ENCODE measurements around the gene CNOT10. TPM values are rescaled to one million over a fixed set of nuclear protein-coding genes. Genes with fewer than 3 reads are reported as not detected.
A peak's percentile ranks its signal among the peaks of the same experiment; 100 is the strongest.

The CNOT10 gene
- total RNA-seq, 1 donor from 2014 or later: 51.5 TPM

DNA sequence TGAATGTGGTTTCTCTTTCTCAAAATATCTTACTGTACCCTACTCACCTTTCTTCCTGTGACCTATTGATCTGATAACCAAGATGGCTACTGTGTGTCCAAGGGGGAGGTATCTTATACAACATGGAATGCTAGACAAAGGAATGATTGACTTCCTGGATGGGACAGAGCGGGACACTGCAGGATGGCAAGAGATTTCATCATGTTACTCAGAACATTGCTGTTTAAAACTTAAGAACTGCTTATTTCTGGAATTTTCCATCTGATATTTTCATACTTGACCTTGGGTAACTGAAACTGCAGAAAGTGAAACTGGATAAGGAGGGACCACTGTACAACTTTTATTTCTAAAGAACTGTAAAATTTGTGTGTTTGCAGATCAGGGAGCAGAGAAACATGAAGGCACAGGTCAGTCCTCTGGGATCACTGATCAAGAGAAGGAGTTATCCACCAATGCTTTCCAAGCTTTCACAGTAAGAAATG lies 18.5 kb downstream of the CNOT10 start:
- Mint-ChIP-seq H3K36me3 (ENCODE audit: low read depth) (peaks cover 29% of the 10 kb centered on the region), H3K9me3 (no peaks in the 10 kb centered on the region), H3K4me1 (ENCODE audit: low read depth) (peaks cover 35% of the 10 kb centered on the region), H3K4me3 (ENCODE audit: low read depth) (no peak overlapping the region), H3K27me3 (ENCODE audit: low read depth) (no peaks in the 10 kb centered on the region), H3K27ac (no peak overlapping the region)
- DNase-seq (ENCODE audit: low spot score): no peak
- intact Hi-C loops (cut with micrococcal nuclease): no loop called here

DNA sequence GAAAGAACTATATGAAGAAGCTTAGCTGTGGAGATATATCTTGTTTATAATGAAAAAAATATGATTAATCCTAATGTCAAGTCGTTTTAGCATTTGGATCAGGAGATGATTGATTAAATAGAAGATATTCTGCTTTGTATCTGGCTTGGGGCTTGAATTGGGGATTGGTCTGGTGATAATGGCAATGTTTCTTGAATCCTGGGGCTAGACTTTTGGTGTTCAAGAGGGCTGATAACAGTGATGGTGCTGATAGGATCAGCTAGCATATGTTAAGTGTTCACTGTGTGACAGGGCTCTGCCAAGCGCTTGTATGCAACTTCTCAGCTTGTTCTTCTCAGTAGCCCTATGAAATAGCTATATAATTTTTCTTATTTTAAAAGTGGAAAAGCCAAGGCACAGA lies 20.2 kb downstream of the CNOT10 start:
- Mint-ChIP-seq H3K9me3 (no peaks in the 10 kb centered on the region), H3K4me1 (ENCODE audit: low read depth) (peaks cover 36% of the 10 kb centered on the region), H3K36me3 (ENCODE audit: low read depth) (peaks cover 38% of the 10 kb centered on the region), H3K27ac (peak overlapping the region; percentile 55), H3K4me3 (ENCODE audit: low read depth) (no peak overlapping the region), H3K27me3 (ENCODE audit: low read depth) (no peaks in the 10 kb centered on the region)
- intact Hi-C loops (cut with micrococcal nuclease): no loop called here
- DNase-seq (ENCODE audit: low spot score): no peak

DNA sequence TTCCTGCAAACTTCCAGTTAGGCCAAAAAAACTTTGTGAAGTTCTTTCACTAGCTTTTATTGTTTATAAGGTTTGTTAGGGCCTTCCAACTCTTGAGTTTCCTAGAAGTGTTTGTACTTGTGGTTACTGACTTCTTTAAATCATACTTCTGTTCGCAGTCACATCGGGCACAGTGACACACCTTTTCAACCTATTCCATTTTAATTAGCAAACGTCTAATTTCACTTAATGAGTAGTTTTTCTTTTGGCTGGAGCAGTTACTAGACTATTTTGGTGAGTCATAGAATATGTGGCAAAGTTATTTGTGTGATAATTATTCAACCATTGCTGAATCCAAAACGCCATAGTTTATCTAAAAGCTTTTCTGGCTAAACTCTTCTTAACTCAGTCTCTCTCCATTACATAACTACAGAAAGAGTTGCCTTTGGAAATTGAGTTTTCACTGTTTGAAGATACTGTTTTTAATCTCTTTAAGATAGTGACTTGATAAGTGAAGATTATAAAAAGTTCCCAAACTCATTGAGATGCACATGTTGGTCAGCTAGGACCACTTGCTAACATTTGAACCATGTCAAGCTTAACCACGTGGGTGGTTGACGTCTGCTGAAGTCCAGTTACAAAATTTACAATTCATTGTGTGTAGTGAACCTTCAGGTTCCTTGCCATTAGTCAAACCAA lies 21.5 kb downstream of the CNOT10 start:
- DNase-seq (ENCODE audit: low spot score): no peak
- no peak overlapping the region for H3K27ac Mint-ChIP-seq
- no peaks in the 10 kb centered on the region for H3K9me3 Mint-ChIP-seq
- H3K36me3 Mint-ChIP-seq (ENCODE audit: low read depth): peaks cover 47% of the 10 kb centered on the region
- intact Hi-C loops (cut with micrococcal nuclease): no loop called here
- no peak overlapping the region for H3K4me3 Mint-ChIP-seq (ENCODE audit: low read depth)
- H3K4me1 Mint-ChIP-seq (ENCODE audit: low read depth): peaks cover 33% of the 10 kb centered on the region
- no peaks in the 10 kb centered on the region for H3K27me3 Mint-ChIP-seq (ENCODE audit: low read depth)

DNA sequence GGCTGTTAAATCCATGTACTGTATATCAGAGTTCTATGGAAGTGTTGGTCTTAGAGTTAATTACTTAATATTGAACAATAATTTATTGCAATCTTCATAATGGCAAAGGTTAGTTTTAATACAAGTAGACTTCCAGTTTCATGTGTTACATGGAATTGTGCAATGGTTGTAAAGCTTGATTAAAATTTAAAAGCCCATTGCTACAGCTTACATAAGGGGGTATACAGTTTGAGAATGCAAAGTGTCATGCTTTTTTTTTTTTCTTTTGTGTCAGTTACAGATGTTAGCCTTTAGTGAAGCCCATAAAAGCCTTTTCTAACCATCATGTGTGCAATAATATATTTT lies 22.0 kb downstream of the CNOT10 start:
- H3K4me3 Mint-ChIP-seq (ENCODE audit: low read depth): no peak overlapping the region
- H3K4me1 Mint-ChIP-seq (ENCODE audit: low read depth): peaks cover 31% of the 10 kb centered on the region
- H3K36me3 Mint-ChIP-seq (ENCODE audit: low read depth): peaks cover 50% of the 10 kb centered on the region
- intact Hi-C loops (cut with micrococcal nuclease): no loop called here
- DNase-seq (ENCODE audit: low spot score): no peak
- no peaks in the 10 kb centered on the region for H3K27me3 Mint-ChIP-seq (ENCODE audit: low read depth)
- no peak overlapping the region for H3K27ac Mint-ChIP-seq
- H3K9me3 Mint-ChIP-seq: no peaks in the 10 kb centered on the region

DNA sequence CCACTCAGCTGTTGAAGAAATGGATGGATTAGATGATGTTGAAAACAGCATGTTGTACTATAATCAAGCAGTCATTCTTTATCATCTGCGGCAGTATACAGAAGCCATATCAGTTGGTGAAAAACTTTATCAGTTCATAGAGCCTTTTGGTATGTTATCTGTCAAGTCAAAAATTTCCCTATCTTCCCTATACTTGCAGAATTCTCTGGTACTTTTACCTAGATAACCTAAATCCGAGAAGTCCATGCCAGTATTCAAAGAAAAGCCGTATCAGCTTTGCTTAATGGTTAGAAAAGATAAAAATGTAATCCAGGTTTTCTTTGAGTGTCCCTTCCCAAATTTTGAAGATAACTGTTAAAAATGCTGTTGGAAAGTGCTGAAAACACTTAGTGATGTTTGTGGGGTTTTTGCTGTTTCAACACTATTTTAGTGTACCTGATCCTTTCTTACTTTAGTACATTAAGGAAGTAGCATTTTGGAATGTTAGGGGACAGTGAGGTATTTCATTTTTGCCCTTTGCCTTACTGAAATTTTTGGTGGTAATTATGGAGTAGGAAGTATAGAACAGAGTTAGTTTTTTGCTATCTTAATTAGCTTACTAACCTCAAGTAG lies 23.8 kb downstream of the CNOT10 start:
- intact Hi-C loops (cut with micrococcal nuclease): no loop called here
- Mint-ChIP-seq H3K4me1 (ENCODE audit: low read depth) (peaks cover 24% of the 10 kb centered on the region), H3K9me3 (no peaks in the 10 kb centered on the region), H3K27me3 (ENCODE audit: low read depth) (no peaks in the 10 kb centered on the region), H3K4me3 (ENCODE audit: low read depth) (no peak overlapping the region), H3K36me3 (ENCODE audit: low read depth) (peaks cover 59% of the 10 kb centered on the region), H3K27ac (no peak overlapping the region)
- DNase-seq (ENCODE audit: low spot score): no peak

DNA sequence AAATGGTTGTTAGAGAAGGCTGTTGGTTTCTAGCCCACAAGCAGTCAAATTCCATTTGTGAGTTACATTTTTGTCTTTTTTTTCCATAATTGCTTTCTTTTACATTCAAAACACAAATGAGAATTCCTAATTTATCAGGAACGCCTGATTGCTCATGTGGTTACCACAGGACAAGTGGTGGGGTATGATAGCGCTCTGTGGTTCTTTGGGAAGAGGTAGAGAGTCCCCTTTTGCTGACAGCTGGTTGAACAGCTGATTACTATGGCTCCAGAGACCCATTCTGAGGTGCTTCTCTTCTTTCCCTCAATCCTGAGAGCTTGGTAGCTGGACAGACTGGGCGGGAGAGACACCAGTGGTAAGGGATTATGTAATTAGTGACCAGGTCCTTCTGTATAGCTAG lies 24.4 kb downstream of the CNOT10 start:
- no peaks in the 10 kb centered on the region for H3K9me3 Mint-ChIP-seq
- peaks cover 24% of the 10 kb centered on the region for H3K4me1 Mint-ChIP-seq (ENCODE audit: low read depth)
- H3K27me3 Mint-ChIP-seq (ENCODE audit: low read depth): no peaks in the 10 kb centered on the region
- H3K27ac Mint-ChIP-seq: no peak overlapping the region
- intact Hi-C loops (cut with micrococcal nuclease): no loop called here
- no peak overlapping the region for H3K4me3 Mint-ChIP-seq (ENCODE audit: low read depth)
- H3K36me3 Mint-ChIP-seq (ENCODE audit: low read depth): peaks cover 63% of the 10 kb centered on the region
- no peak for DNase-seq (ENCODE audit: low spot score)

DNA sequence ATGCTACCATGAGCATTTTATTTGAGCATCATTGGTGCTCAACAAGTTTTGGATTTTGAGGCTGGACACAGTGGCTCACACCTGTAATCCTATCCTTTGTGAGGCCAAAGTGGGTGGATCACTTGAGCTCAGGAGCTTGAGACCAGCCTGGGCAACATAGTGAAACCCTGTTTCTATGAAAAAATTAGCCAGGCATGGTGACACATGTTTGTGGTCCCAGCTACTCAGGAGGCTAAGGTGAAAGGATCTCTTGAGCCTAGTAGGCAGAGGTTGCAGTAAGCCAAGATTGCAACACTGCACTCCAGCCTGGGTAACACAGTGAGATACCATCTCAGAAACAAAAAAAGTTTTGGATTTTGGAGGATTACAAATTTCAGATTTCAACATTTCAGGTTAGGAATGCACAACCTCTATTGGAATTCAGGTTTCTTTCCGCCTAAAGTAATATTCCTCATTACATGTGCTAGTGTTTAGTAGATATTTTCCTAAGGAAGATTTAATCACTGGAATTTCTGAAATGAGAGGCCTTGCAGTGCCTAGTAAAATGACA lies 27.6 kb downstream of the CNOT10 start:
- Mint-ChIP-seq H3K9me3 (no peaks in the 10 kb centered on the region), H3K4me1 (ENCODE audit: low read depth) (peaks cover 6% of the 10 kb centered on the region), H3K36me3 (ENCODE audit: low read depth) (peaks cover 59% of the 10 kb centered on the region), H3K27me3 (ENCODE audit: low read depth) (no peaks in the 10 kb centered on the region), H3K27ac (no peak overlapping the region), H3K4me3 (ENCODE audit: low read depth) (no peak overlapping the region)
- DNase-seq (ENCODE audit: low spot score): no peak
- intact Hi-C loops (cut with micrococcal nuclease): no loop called here

DNA sequence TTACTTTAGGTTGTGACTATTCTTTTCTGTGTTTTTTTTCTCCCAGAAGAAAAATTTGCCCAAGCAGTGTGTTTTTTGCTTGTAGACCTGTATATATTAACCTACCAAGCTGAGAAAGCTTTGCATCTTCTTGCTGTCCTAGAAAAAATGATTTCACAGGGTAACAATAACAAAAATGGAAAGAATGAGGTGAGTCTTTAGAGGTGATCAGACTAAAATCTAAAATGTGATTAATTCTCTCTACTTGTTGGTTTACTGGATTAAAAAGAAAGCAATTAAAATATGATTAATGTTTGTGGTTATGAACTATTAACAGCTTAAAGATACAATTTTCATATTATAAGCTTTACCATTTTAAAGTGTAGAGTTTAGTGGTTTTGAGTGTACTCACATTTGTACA lies 28.2 kb downstream of the CNOT10 start:
- intact Hi-C loops (cut with micrococcal nuclease): no loop called here
- Mint-ChIP-seq H3K4me3 (ENCODE audit: low read depth) (no peak overlapping the region), H3K27ac (no peak overlapping the region), H3K27me3 (ENCODE audit: low read depth) (no peaks in the 10 kb centered on the region), H3K9me3 (no peaks in the 10 kb centered on the region), H3K36me3 (ENCODE audit: low read depth) (peaks cover 62% of the 10 kb centered on the region), H3K4me1 (ENCODE audit: low read depth) (peaks cover 4% of the 10 kb centered on the region)
- DNase-seq (ENCODE audit: low spot score): no peak

DNA sequence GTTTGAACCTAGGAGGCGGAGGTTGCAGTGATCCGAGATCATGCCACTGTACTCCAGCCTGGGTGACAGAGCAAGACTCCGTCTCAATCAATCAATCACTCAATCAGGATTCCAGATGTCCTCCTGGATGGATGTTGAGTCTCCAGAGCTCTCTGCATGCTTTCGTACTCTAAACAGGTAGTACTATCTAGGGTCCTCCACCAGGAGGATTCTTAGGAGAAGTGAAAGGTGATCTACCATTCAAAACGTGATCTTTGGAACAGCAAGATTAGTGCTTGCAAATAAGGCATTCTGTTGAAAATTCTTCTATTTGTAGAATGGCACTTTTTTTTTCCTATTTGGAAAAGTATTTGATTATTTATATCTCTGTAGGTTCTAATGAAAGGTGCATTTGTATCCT lies 34.3 kb downstream of the CNOT10 start:
- H3K36me3 Mint-ChIP-seq (ENCODE audit: low read depth): peaks cover 19% of the 10 kb centered on the region
- intact Hi-C loops (cut with micrococcal nuclease): no loop called here
- H3K27ac Mint-ChIP-seq: no peak overlapping the region
- H3K9me3 Mint-ChIP-seq: no peaks in the 10 kb centered on the region
- no peak overlapping the region for H3K4me3 Mint-ChIP-seq (ENCODE audit: low read depth)
- DNase-seq (ENCODE audit: low spot score): no peak
- H3K4me1 Mint-ChIP-seq (ENCODE audit: low read depth): no peaks in the 10 kb centered on the region
- no peaks in the 10 kb centered on the region for H3K27me3 Mint-ChIP-seq (ENCODE audit: low read depth)

DNA sequence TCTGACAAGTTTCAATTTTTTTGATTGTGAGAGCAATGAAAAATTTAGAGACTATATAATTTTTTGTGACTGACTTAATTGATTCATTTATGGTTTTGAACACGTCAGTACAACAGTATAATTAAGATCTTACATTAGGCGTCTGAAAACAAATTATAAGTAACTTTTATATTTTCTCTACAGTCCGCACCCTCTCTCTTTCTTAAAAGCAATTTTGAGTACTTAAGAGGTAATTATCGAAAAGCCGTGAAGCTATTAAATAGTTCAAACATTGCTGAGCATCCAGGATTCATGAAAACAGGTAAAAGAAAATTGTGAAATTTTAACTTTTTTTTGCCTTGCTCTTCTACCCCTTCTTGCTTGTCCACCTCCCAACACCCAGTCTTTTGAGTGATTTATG lies 34.9 kb downstream of the CNOT10 start:
- peaks cover 19% of the 10 kb centered on the region for H3K36me3 Mint-ChIP-seq (ENCODE audit: low read depth)
- H3K4me1 Mint-ChIP-seq (ENCODE audit: low read depth): no peaks in the 10 kb centered on the region
- no peak for DNase-seq (ENCODE audit: low spot score)
- H3K27ac Mint-ChIP-seq: no peak overlapping the region
- no peak overlapping the region for H3K4me3 Mint-ChIP-seq (ENCODE audit: low read depth)
- intact Hi-C loops (cut with micrococcal nuclease): no loop called here
- H3K9me3 Mint-ChIP-seq: no peaks in the 10 kb centered on the region
- H3K27me3 Mint-ChIP-seq (ENCODE audit: low read depth): no peaks in the 10 kb centered on the region

DNA sequence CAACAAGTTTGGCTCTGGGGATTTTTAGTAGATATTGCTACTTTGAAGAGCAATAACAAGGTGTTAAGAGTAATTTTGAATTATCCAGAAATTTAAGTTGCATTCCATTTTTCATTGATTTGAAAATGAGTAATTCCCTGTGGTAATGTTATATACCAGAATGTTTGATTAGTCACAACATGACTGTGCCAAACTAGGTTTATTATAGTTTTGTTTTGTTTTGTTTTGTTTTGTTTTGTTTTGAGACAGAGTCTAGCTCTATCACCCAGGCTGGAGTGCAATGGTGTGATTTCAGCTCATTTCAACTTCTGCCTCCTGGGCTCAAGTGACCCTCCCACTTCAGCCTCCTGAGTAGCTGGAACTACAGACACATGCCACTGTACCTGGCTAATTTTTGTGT lies 40.7 kb downstream of the CNOT10 start:
- H3K27me3 Mint-ChIP-seq (ENCODE audit: low read depth): no peaks in the 10 kb centered on the region
- DNase-seq (ENCODE audit: low spot score): no peak
- peaks cover 2% of the 10 kb centered on the region for H3K4me1 Mint-ChIP-seq (ENCODE audit: low read depth)
- no peaks in the 10 kb centered on the region for H3K9me3 Mint-ChIP-seq
- H3K36me3 Mint-ChIP-seq (ENCODE audit: low read depth): peaks cover 29% of the 10 kb centered on the region
- no peak overlapping the region for H3K4me3 Mint-ChIP-seq (ENCODE audit: low read depth)
- H3K27ac Mint-ChIP-seq: no peak overlapping the region
- intact Hi-C loops (cut with micrococcal nuclease): no loop called here

DNA sequence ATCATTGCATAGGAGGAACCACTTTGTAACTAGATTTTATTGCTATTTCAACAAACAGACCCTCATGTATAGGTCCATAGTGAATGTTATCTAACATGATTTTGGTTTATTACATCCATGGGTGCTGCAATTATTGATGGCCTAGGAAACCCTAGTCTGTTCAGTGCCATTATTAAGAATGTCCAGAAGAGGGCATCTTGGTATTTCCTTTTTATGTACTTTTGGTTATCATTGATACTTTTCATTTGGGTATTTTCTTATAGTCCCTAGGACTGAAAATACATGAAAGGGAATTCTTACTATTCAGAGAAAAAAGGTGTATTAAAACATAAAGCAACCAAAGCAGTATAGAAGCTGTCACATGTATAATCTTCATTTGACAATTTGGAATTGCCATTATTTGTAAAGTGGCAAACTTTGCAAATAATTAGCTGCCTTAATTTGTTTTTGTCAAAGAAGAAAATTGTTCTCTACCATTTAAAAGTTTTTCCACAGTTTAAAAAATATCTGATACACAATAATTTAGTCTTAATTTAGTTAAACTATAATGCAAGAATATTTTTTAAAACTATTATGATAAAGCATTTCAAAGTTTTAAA lies 48.7 kb downstream of the CNOT10 start:
- Mint-ChIP-seq H3K9me3 (no peaks in the 10 kb centered on the region), H3K27ac (no peak overlapping the region), H3K4me1 (ENCODE audit: low read depth) (peaks cover 2% of the 10 kb centered on the region), H3K4me3 (ENCODE audit: low read depth) (no peak overlapping the region), H3K36me3 (ENCODE audit: low read depth) (peaks cover 41% of the 10 kb centered on the region), H3K27me3 (ENCODE audit: low read depth) (no peaks in the 10 kb centered on the region)
- no peak for DNase-seq (ENCODE audit: low spot score)
- intact Hi-C loops (cut with micrococcal nuclease): loop anchor here (2.0 to 5.0 kb wide), 2 partner anchors 49 to 201 kb away; no protein-coding TSS in a partner anchor

DNA sequence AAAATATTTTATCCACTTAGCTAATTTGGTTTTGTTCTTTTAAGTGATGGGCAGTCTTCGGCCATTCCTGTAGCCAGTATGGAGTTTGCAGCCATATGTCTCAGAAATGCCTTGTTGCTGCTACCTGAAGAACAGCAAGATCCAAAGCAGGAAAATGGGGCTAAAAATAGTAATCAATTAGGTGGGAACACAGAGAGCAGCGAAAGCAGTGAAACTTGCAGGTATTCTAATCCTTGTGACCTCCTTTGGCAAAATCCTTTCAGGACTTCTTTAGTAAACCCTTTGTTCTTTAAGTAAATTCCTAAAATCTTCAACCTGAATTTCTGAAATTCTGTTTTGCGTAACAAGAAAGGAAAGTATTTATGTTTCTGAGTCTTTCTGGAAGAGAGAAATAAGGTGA lies 49.8 kb downstream of the CNOT10 start:
- Mint-ChIP-seq H3K27ac (no peak overlapping the region), H3K4me1 (ENCODE audit: low read depth) (no peaks in the 10 kb centered on the region), H3K9me3 (no peaks in the 10 kb centered on the region), H3K4me3 (ENCODE audit: low read depth) (no peak overlapping the region), H3K36me3 (ENCODE audit: low read depth) (peaks cover 43% of the 10 kb centered on the region), H3K27me3 (ENCODE audit: low read depth) (no peaks in the 10 kb centered on the region)
- intact Hi-C loops (cut with micrococcal nuclease): loop anchor here (5.0 kb wide), 1 partner anchor 48 kb away; no protein-coding TSS in a partner anchor
- no peak for DNase-seq (ENCODE audit: low spot score)
